K562 (cell line): ENCODE results near the gene ARHGAP18.

ENCODE experiments used
- CTCF ChIP-seq, 3 experiments: IDR thresholded peaks in 2 of 3; conservative IDR thresholded peaks in 1 of 3; 2 replicates each; pipeline ENCODE4 v1.5.1; 2011 to 2012; ENCODE audit warnings: low read length in 3 of 3, mild to moderate bottlenecking in 3 of 3, control low read depth in 2 of 3, improper control_type of control experiment in 1 of 3, inconsistent platforms in 1 of 3, low read depth in 1 of 3, mixed read lengths in 1 of 3, moderate library complexity in 1 of 3; ENCODE audit not compliant: insufficient read depth in 2 of 3
- FOXP1 ChIP-seq: sonication (generic); formaldehyde crosslinking; IDR thresholded peaks from 2 replicates; pipeline ENCODE4 v1.8.0; 2022; ENCODE audit warnings: mild to moderate bottlenecking, missing genetic modification reagents
- NBN ChIP-seq: fragments of 450-650 bp; IDR thresholded peaks from 2 replicates; pipeline ENCODE4 v1.6.1; 2016; ENCODE audit warnings: low read depth, mild to moderate bottlenecking
- NUFIP1 ChIP-seq: fragments of 450-650 bp; IDR thresholded peaks from 2 replicates; pipeline ENCODE4 v1.6.1; 2018; ENCODE audit not compliant: partially characterized antibody
- TEAD1 ChIP-seq, 2 experiments: fragments of 450-650 bp in 1 of 2; sonication (generic) in 1 of 2; formaldehyde crosslinking; IDR thresholded peaks; 2 replicates each; pipeline versions ENCODE4 v1.4.0 to v1.8.0; 2020 to 2022; ENCODE audit warnings: mild to moderate bottlenecking in 2 of 2, missing genetic modification reagents in 1 of 2
- THRA ChIP-seq: fragments of 450-650 bp; IDR thresholded peaks from 2 replicates; pipeline ENCODE4 v1.6.1; 2017; ENCODE audit warnings: mild to moderate bottlenecking, moderate library complexity
- ZBTB8A ChIP-seq: fragments of 450-650 bp; IDR thresholded peaks from 2 replicates; pipeline ENCODE4 v1.6.1; 2018; ENCODE audit warnings: mild to moderate bottlenecking, moderate library complexity; ENCODE audit not compliant: partially characterized antibody
- ZNF217 ChIP-seq: sonication (generic); formaldehyde crosslinking; IDR thresholded peaks from 2 replicates; pipeline ENCODE4 v1.8.0; 2022; ENCODE audit warnings: mild to moderate bottlenecking, missing genetic modification reagents
- ZNF280A ChIP-seq: fragments of 450-650 bp; IDR thresholded peaks from 2 replicates; pipeline ENCODE4 v1.6.1; 2018; ENCODE audit warnings: mild to moderate bottlenecking, low read depth; ENCODE audit not compliant: partially characterized antibody

GRCh38 chr6:129667621-129668020 lies 42.4 kb downstream of the ARHGAP18 start:
- TF ChIP-seq NUFIP1 (no peak), FOXP1 (CRISPR knock-in tag) (no peak), ZNF217 (CRISPR knock-in tag) (no peak), THRA (no peak), CTCF (IDR thresholded peaks at IDR 0.05 in 2 of 3, conservative IDR thresholded peaks at IDR 0.05 in 1 of 3; ENCODE audit: insufficient read depth in 2 of 3, low read depth in 1 of 3, low read length in 3 of 3) (no peak), ZNF280A (no peak), NBN (no peak), ZBTB8A (no peak), TEAD1 (CRISPR knock-in tag; IDR thresholded peaks at IDR 0.05) (no peak)
